Mesodermal cell (in vitro differentiated cells): ENCODE results near the gene STAG1.
"Not testable (repeated sequence)": the region's sequence is repeated elsewhere in the genome, so short reads cannot be mapped to it uniquely, and the experiment has no call there.

Experiments
- H3K27ac ChIP-seq: 2 replicates; pipeline ENCODE4 v1.7.0; 2013; ENCODE audit warnings: mild to moderate bottlenecking, low read depth, low read length, moderate library complexity; ENCODE audit not compliant: severe bottlenecking
- H3K36me3 ChIP-seq: 2 replicates; pipeline ENCODE4 v1.7.1; 2013; ENCODE audit warnings: mild to moderate bottlenecking, low read length, moderate library complexity; ENCODE audit not compliant: control insufficient read depth, insufficient read depth
- H3K4me1 ChIP-seq: one replicate; pipeline ENCODE4 v1.7.1; 2013; ENCODE audit warnings: mild to moderate bottlenecking, low read length; ENCODE audit not compliant: insufficient read depth, control insufficient read depth, poor library complexity, severe bottlenecking
- H3K4me3 ChIP-seq: 2 replicates; pipeline ENCODE4 v1.7.0; 2013; ENCODE audit warnings: low read length, control low read depth, mild to moderate bottlenecking; ENCODE audit not compliant: insufficient read depth, poor library complexity, severe bottlenecking; ENCODE audit errors: extremely low read depth
- H3K9me3 ChIP-seq: 2 replicates; pipeline ENCODE4 v1.7.1; 2013; ENCODE audit warnings: mild to moderate bottlenecking, low read length, moderate library complexity; ENCODE audit not compliant: control insufficient read depth
- WGBS, 2 experiments: methylation state at CpG; one replicate each; pipeline ENCODE4 v1.1.5; 2013; ENCODE audit warnings: missing lambda C conversion rate in 2 of 2; ENCODE audit not compliant: insufficient coverage in 2 of 2; 5-methylcytosine and 5-hydroxymethylcytosine counted together

STAG1 gene

GRCh38 chr3:136559896-136560295, 192.3 kb downstream of the STAG1 start:
- no peak overlapping the region for H3K4me3 ChIP-seq
- H3K36me3 ChIP-seq, result no peaks in the 10 kb centered on the region
- H3K27ac ChIP-seq, result no peak overlapping the region
- WGBS, 2 experiments, result 60 to 78% methylated on average over 1 of the region's 2 CpGs
- H3K4me1 ChIP-seq, result no peaks in the 10 kb centered on the region
- no peaks in the 10 kb centered on the region for H3K9me3 ChIP-seq

DNA sequence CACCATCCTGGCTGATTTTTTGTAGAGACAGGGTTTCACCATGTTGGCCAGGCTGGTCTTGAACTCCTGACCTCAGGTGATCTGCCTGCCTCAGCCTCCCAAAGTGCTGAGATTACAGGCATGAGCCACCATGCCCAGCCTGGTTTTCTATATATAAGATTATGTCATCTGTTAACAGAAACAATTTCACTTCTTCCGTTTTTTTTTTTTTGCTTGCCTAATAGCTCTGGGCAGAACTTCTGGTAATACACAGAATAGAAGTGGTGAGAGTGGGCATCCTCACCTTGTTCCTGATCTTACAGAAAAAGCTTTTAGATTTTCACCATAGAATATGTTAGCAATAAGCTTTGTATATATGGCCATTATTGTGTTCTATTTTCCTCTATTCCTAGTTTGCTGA, 202.7 kb downstream of the STAG1 start:
- not testable (repeated sequence) for H3K4me3 ChIP-seq, H3K27ac ChIP-seq, H3K36me3 ChIP-seq, H3K4me1 ChIP-seq, H3K9me3 ChIP-seq
- no CpG with 5 or more reads among the region's 1 CpG for WGBS, 2 experiments

DNA sequence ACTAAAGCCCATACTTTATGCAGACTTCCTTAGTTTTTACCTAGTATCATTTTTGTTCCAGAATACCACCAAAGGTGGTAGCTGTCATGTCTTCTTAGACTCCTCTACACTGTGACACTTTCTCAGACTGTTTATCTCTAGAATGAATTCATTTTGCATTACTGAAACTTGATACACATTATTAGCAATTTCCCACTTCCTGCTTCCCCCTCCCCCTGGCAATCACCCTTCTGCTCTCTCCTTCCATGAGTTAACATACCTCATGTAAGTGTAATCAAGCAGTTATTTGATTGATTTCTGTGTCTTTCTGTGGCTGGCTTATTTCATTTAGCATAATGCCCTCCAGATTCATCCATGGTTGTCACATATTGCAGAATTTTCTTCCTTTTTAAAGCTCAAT, 204.9 kb downstream of the STAG1 start:
- H3K27ac ChIP-seq, result no peak overlapping the region
- peaks cover 4% of the 10 kb centered on the region for H3K4me1 ChIP-seq
- no peak overlapping the region for H3K4me3 ChIP-seq
- H3K9me3 ChIP-seq, result no peaks in the 10 kb centered on the region
- peaks cover 8% of the 10 kb centered on the region for H3K36me3 ChIP-seq

DNA sequence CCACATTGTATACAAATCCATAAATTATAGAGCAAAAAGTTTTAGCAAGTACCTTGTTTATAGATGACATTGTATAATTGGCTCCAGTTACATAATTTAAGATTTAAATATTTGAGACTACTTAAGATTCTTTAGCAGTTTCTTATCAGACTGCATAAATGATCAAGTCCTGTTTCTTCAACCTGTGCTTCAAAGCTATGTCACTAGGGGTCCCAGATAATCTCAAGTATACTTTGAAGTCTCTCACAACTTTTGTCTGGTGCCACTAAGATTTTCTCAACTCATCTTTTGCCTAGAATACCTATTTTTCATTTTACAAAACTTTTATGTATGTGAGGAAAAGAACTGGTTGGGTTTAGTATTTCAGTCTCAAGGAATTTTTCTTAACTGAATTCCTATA, 205.5 kb downstream of the STAG1 start:
- Histone ChIP-seq H3K4me3 (no peak overlapping the region), H3K27ac (no peak overlapping the region), H3K9me3 (no peaks in the 10 kb centered on the region), H3K36me3 (peaks cover 8% of the 10 kb centered on the region), H3K4me1 (peaks cover 4% of the 10 kb centered on the region)

DNA sequence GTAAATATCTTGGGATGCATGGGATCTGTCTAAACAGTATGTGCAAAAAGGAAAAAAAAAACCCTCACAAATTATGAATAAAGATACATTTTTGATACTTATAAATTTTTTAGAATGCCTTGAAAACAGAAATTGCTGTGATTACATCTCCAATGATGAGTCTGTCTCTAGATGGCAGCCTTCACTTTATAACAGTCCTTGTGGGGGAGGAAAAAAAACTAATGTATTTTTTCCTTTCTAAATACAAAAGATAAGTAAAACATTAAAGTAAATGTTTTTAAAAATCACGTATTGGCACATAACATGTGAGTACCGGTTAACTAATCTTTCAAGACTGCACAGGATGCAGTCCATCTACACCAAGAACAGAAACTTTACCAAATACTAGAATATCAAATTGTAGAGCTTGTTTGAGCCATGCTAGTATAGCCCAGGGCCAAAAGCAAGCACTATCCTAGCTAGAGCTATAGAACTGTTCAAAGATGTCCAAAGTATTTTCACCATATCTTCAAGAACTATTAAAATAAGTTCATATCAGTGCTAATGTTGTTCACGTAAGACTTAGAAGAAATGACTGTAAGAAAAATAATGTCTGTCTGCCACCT, 206.4 kb downstream of the STAG1 start:
- WGBS, 2 experiments, result no CpG with 5 or more reads among the region's 3 CpGs
- Histone ChIP-seq H3K27ac (no peak overlapping the region), H3K4me1 (peaks cover 4% of the 10 kb centered on the region), H3K9me3 (no peaks in the 10 kb centered on the region), H3K36me3 (peaks cover 4% of the 10 kb centered on the region), H3K4me3 (no peak overlapping the region)

GRCh38 chr3:136544532-136544931, 207.6 kb downstream of the STAG1 start:
- peaks cover 4% of the 10 kb centered on the region for H3K36me3 ChIP-seq
- H3K9me3 ChIP-seq, result no peaks in the 10 kb centered on the region
- H3K4me1 ChIP-seq, result peaks cover 4% of the 10 kb centered on the region
- 83% methylated on average over 1 of the region's 3 CpGs; no CpG with 5 or more reads in 1 of the 2 experiments for WGBS, 2 experiments
- no peak overlapping the region for H3K27ac ChIP-seq
- H3K4me3 ChIP-seq, result no peak overlapping the region

DNA sequence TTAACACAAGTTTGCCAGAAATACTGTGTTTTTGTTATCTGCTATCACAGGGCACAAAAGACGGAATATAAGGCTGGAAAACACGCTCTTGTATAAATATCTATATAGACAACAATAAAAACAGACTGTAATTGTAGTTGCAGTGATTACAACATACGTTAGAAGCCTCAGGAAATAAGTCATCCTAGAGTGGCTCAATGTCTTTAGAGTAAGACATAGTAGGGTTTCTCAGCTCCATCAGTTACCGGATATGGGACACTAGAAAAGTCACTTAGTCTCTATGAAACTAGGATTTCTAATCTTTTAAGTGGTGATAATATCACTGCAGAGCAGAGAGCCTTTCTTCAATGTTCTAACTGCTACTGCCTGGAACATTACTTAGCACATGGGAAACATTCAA, 208.8 kb downstream of the STAG1 start:
- H3K36me3 ChIP-seq, result no peaks in the 10 kb centered on the region
- H3K4me3 ChIP-seq, result no peak overlapping the region
- H3K9me3 ChIP-seq, result no peaks in the 10 kb centered on the region
- 80 to 100% methylated on average over 1 of the region's 4 CpGs for WGBS, 2 experiments
- peaks cover 4% of the 10 kb centered on the region for H3K4me1 ChIP-seq
- H3K27ac ChIP-seq, result no peak overlapping the region

DNA sequence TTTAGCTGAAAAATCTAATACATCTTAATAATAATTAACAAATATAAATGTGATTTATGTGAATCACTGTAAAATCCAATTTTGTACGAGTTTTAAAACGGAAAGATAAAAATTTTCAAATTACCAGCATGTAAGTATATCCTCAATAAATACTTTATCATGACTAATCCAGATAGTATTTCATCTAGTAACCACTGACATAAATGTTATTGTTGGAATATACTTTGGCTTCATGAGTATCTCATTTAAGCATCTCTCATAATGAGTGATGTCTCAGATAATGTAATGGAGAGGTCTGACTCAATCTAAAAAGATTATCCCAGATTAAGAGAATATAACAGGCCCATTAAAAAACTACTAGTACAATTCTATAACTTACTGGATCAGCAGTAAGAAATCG, 216.3 kb downstream of the STAG1 start:
- H3K9me3 ChIP-seq, result no peaks in the 10 kb centered on the region
- no peak overlapping the region for H3K4me3 ChIP-seq
- WGBS, 2 experiments, result no CpG with 5 or more reads among the region's 3 CpGs

DNA sequence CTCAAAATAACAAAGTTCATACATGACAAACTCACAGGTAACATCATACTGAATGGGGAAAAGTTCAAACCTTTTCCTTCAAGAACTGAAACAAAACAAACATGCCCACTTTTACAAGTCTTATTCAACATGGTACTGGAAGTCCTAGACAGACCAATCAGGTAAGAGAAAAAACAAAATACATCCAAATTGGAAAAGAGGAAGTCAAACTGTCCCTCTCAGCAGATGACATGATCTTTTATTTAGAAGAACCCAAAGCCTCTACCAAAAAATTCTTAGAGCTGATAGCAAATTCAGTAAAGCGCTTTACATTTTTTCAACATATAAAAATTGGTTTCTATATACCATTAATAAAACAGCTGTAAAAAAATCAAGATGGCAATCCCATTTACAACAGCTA, 219.4 kb downstream of the STAG1 start:
- Histone ChIP-seq H3K4me3 (no peak overlapping the region), H3K4me1 (no peaks in the 10 kb centered on the region), H3K27ac (no peak overlapping the region), H3K9me3 (peaks cover 4% of the 10 kb centered on the region), H3K36me3 (peaks cover 5% of the 10 kb centered on the region)
- WGBS, 2 experiments, result no CpG with 5 or more reads among the region's 1 CpG

More for the DNA sequence above, 216.3 kb downstream of the STAG1 start:
- no peaks in the 10 kb centered on the region for H3K36me3 ChIP-seq
- H3K27ac ChIP-seq, result no peak overlapping the region
- H3K4me1 ChIP-seq, result no peaks in the 10 kb centered on the region

DNA sequence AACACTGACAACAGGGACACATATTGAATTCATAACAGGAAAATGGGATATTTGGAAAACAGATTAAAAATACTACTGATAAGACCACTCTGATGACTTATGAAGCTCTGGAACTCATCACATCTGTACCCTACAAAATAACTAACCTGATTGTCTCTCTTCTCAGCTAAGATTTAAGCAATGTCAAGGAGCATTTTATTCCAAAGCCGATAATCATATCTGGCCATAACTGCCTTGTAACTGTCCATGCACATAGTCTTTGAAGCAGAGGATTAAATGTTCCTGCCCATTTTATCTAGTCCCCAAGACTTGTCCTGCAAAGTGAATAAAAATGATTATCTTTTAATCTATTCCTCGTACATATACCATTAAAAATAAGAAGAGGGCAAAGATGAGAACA, 234.1 kb downstream of the STAG1 start:
- no peak overlapping the region for H3K27ac ChIP-seq
- no peaks in the 10 kb centered on the region for H3K4me1 ChIP-seq
- H3K36me3 ChIP-seq, result no peaks in the 10 kb centered on the region
- H3K9me3 ChIP-seq, result no peaks in the 10 kb centered on the region
- 100% methylated on average over 1 of the region's 2 CpGs for WGBS, 2 experiments
- no peak overlapping the region for H3K4me3 ChIP-seq

- Histone ChIP-seq H3K4me3 (no peak overlapping the region), H3K4me1 (no peaks in the 10 kb centered on the region), H3K9me3 (no peaks in the 10 kb centered on the region), H3K27ac (no peak overlapping the region), H3K36me3 (no peaks in the 10 kb centered on the region)
- 86 to 100% methylated on average over 1 of the region's 3 CpGs for WGBS, 2 experiments
Measured at GRCh38 chr3:136516656-136517055, 235.5 kb downstream of the STAG1 start.
